Measurements from ENCODE around the gene SLC12A2. TPM values are rescaled to one million over a fixed set of nuclear protein-coding genes. Genes with fewer than 3 reads are reported as not detected.

The SLC12A2 gene
- total and polyA plus RNA-seq, 2 donors (not counting 1 experiment from before 2014, with no cell fraction given), result 13.7 to 18.6 TPM

- H3K9ac ChIP-seq (ENCODE audit: insufficient read depth, low read length), result no peak overlapping the region
- no peaks in the 10 kb centered on the region for H3K9me3 ChIP-seq (ENCODE audit: control insufficient read depth, insufficient read depth, low read depth, low read length)
- no peak overlapping the region for H3K4me2 ChIP-seq (ENCODE audit: extremely low read depth, insufficient read depth, low read length)
- DNase-seq (ENCODE audit: low read depth in 2 of 2), result peak in 1 of 2 donors; percentile 18
- H3K79me2 ChIP-seq (ENCODE audit: control insufficient read depth, insufficient read depth, low read length), result no peaks in the 10 kb centered on the region
- H3K27me3 ChIP-seq (ENCODE audit: control insufficient read depth, insufficient read depth, low read length), result no peaks in the 10 kb centered on the region
- no peaks in the 10 kb centered on the region for H3K4me1 ChIP-seq (ENCODE audit: control insufficient read depth, extremely low read depth, insufficient read depth, low read length)
- H3K36me3 ChIP-seq (ENCODE audit: control insufficient read depth, insufficient read depth, low read length), result no peaks in the 10 kb centered on the region
- no peak for TF ChIP-seq CTCF (conservative IDR thresholded peaks at IDR 0.05 in 1 of 2, IDR thresholded peaks at IDR 0.05 in 1 of 2; ENCODE audit: low read depth in 1 of 2, low read length in 2 of 2)
- TF ChIP-seq EZH2 (IDR thresholded peaks at IDR 0.05; ENCODE audit: low read length, missing control alignments), result no peak
- H2AFZ ChIP-seq (ENCODE audit: low read length), result no peak overlapping the region
- H3K4me3 ChIP-seq (replicated peaks in 1 of 4; ENCODE audit: control extremely low read depth in 1 of 4, insufficient read depth in 1 of 4, low read depth in 3 of 4, low read length in 4 of 4), result no peak overlapping the region
- no peaks in the 10 kb centered on the region for H4K20me1 ChIP-seq (ENCODE audit: control insufficient read depth, extremely low read depth, insufficient read depth, low read length)
- H3K27ac ChIP-seq (ENCODE audit: insufficient read depth, low read length), result no peak overlapping the region
Measured at GRCh38 chr5:128193665-128194390, 110.3 kb downstream of the SLC12A2 start.

GRCh38 chr5:128195316-128195715 is 111.8 kb downstream of the SLC12A2 start:
- H3K4me3 ChIP-seq (replicated peaks in 1 of 4; ENCODE audit: control extremely low read depth in 1 of 4, insufficient read depth in 1 of 4, low read depth in 3 of 4, low read length in 4 of 4), result no peak overlapping the region
- TF ChIP-seq EZH2 (IDR thresholded peaks at IDR 0.05; ENCODE audit: low read length, missing control alignments) (no peak), CTCF (conservative IDR thresholded peaks at IDR 0.05 in 1 of 2, IDR thresholded peaks at IDR 0.05 in 1 of 2; ENCODE audit: low read depth in 1 of 2, low read length in 2 of 2) (no peak)
- no peak overlapping the region for H3K9ac ChIP-seq (ENCODE audit: insufficient read depth, low read length)
- no peaks in the 10 kb centered on the region for H3K4me1 ChIP-seq (ENCODE audit: control insufficient read depth, extremely low read depth, insufficient read depth, low read length)
- no peak overlapping the region for H2AFZ ChIP-seq (ENCODE audit: low read length)
- no peaks in the 10 kb centered on the region for H3K79me2 ChIP-seq (ENCODE audit: control insufficient read depth, insufficient read depth, low read length)
- H3K4me2 ChIP-seq (ENCODE audit: extremely low read depth, insufficient read depth, low read length), result no peak overlapping the region
- no peak overlapping the region for H3K27ac ChIP-seq (ENCODE audit: insufficient read depth, low read length)
- no peaks in the 10 kb centered on the region for H4K20me1 ChIP-seq (ENCODE audit: control insufficient read depth, extremely low read depth, insufficient read depth, low read length)
- H3K27me3 ChIP-seq (ENCODE audit: control insufficient read depth, insufficient read depth, low read length), result no peaks in the 10 kb centered on the region
- DNase-seq (ENCODE audit: low read depth in 2 of 2), result no peak
- H3K36me3 ChIP-seq (ENCODE audit: control insufficient read depth, insufficient read depth, low read length), result no peaks in the 10 kb centered on the region
- no peaks in the 10 kb centered on the region for H3K9me3 ChIP-seq (ENCODE audit: control insufficient read depth, insufficient read depth, low read depth, low read length)

- no peaks in the 10 kb centered on the region for H3K9me3 ChIP-seq (ENCODE audit: control insufficient read depth, insufficient read depth, low read depth, low read length)
- H3K27ac ChIP-seq (ENCODE audit: insufficient read depth, low read length), result no peak overlapping the region
- no peak overlapping the region for H3K4me3 ChIP-seq (replicated peaks in 1 of 4; ENCODE audit: control extremely low read depth in 1 of 4, insufficient read depth in 1 of 4, low read depth in 3 of 4, low read length in 4 of 4)
- H3K36me3 ChIP-seq (ENCODE audit: control insufficient read depth, insufficient read depth, low read length), result no peaks in the 10 kb centered on the region
- DNase-seq (ENCODE audit: low read depth in 2 of 2), result no peak
- H4K20me1 ChIP-seq (ENCODE audit: control insufficient read depth, extremely low read depth, insufficient read depth, low read length), result no peaks in the 10 kb centered on the region
- H3K79me2 ChIP-seq (ENCODE audit: control insufficient read depth, insufficient read depth, low read length), result no peaks in the 10 kb centered on the region
- no peaks in the 10 kb centered on the region for H3K4me1 ChIP-seq (ENCODE audit: control insufficient read depth, extremely low read depth, insufficient read depth, low read length)
- H3K4me2 ChIP-seq (ENCODE audit: extremely low read depth, insufficient read depth, low read length), result no peak overlapping the region
- H2AFZ ChIP-seq (ENCODE audit: low read length), result no peak overlapping the region
- no peak overlapping the region for H3K9ac ChIP-seq (ENCODE audit: insufficient read depth, low read length)
- no peaks in the 10 kb centered on the region for H3K27me3 ChIP-seq (ENCODE audit: control insufficient read depth, insufficient read depth, low read length)
- TF ChIP-seq EZH2 (IDR thresholded peaks at IDR 0.05; ENCODE audit: low read length, missing control alignments), result no peak
- no peak for TF ChIP-seq CTCF (conservative IDR thresholded peaks at IDR 0.05 in 1 of 2, IDR thresholded peaks at IDR 0.05 in 1 of 2; ENCODE audit: low read depth in 1 of 2, low read length in 2 of 2)
Measured at GRCh38 chr5:128196080-128196479, 112.5 kb downstream of the SLC12A2 start.
